HG03469 (cell line): ENCODE results near the gene PPRC1.
A peak's percentile ranks its signal among the peaks of the same experiment; 100 is the strongest.

Experiments
- ATAC-seq: cut with Tn5 transposase; IDR thresholded peaks from one replicate; pipeline ENCODE4 v1.9.1; 2021; ENCODE audit warnings: mild to moderate bottlenecking, moderate library complexity, moderate number of reproducible peaks; ENCODE audit not compliant: unreplicated experiment

PPRC1 gene

GRCh38 chr10:102147561-102147960 is 14.7 kb downstream of the PPRC1 start:
- no peak for ATAC-seq

DNA sequence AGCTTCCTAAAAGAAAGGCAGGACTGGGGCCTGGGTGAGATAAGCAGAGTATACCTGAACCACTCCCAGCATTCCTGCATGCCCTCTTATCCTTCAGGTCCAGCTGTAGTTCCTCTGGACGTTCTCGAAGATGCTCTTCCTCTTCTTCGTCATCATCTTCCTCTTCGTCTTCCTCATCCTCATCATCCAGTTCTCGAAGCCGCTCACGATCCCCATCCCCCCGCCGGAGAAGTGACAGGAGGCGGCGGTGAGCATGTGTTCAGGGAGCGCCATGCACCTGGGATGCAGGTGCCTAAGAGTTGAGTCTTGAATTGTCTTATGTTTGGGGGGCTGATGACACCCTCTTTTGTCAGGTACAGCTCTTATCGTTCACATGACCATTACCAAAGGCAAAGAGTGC is 15.4 kb downstream of the PPRC1 start:
- no peak for ATAC-seq

DNA sequence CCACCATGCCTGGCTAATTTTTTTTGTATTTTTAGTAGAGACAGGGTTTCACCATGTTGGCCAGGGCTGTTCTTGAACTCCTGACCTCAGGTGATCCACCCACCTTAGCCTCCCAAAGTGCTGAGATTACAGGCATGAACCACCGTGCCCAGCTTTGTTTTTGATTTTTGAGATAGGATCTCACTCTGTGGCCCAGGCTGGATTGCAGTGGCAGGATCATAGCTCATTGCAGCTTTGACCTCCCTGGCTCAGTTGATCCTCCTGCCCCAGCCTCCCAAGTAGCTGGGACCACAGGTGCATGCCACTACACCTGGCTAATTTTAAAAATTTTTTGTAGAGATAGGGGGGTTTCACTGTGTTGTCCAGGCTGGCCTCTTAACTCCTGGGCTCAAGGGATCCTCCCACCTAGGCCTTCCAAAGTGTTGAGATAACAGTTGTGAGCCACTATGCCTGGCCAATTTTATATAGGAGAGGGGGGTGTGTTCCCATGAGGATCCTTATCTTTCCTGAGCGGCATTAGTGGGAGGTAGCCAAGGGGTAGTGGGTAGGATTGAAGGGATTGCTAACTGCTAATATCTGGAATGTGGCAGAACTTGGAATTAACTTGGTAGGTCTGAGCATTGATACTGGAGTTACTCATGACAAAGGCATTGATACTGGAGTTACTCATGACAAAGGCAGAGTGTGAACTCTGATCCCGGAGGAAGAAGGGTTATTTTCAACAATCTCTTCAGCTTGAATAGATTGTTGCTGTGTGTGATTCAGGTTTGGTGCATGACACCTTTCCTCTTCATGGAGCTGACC is 18.3 kb downstream of the PPRC1 start:
- ATAC-seq: no peak

GRCh38 chr10:102151774-102152544 is 19.1 kb downstream of the PPRC1 start, which contains the start of gene NOLC1:
Gene NOLC1, plus strand, starts transcription at chr10:102152389. Its CDS starts 22 bp downstream, at chr10:102152411.
- ATAC-seq: peak; percentile 78

DNA sequence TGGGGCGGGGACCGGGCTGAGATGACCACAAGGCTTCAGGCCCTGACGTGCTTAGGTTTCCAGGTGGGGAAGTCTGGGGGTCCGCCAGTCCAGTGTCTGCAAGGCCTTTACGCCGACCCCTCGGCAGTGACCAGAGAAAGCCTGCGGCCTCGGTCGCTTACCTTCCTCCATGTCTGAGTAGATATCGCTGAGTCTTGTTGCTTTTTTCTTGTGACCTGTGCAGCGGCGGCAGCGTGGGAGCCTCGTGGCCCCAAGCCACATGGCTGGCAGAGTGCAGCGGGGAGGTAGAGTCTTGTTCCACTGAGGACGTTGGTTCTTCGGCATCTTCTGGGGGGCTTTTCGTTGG is 19.7 kb downstream of the PPRC1 start:
- peak; percentile 9 for ATAC-seq

DNA sequence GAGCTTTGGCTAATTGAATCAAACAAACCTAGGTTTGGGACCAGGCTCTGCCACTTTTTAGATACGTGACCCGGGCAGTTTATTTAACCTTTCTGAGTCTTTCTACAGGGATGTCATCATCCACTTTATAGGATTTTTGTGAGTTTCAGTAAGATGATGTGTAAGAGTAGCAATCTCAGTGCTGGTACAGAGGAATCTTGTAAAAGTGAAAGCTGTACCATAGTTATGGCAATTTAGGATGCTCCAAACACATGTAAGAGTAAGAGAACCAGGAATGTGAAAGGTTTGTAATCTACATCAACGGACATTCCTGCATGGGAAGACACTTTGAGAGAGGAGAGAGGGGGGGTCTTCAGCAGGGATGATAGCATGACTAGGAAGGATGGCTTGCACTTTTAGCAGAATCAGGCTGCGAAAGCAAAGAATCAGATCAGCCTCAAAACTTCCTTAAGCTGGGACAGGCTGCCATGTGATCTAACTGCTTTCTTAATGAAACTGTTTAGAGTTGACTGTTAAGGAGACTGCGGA is 20.3 kb downstream of the PPRC1 start:
- no peak for ATAC-seq

DNA sequence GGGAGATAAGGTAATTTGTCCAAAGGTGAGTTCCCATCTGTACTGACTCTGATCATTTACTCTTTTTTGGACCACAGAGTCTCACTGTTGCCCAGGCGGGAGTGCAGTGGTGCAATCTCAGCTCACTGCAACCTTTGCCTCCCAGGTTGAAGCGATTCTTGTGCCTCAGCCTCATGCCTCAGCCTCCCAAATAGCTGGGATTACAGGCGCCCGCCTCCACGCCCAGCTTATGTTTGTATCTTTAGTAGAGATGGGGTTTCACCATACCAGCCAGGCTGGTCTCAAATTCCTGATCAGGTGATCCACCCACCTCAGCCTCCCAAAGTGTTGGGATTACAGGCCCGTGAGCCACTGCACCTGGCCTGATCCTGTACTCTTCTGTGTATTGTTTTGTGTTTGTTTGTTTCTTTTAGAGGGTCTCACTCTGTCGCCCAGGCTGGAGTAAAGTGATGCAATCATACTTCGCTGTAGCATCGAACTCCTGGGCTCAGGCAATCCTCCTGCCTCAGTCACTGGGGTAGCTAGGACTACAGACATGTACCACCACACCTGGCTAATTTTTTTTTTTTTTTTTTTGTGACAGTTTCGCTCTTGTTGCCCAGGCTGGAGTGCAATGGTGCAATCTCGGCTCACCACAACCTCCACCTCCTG is 21.8 kb downstream of the PPRC1 start:
- ATAC-seq: no peak

DNA sequence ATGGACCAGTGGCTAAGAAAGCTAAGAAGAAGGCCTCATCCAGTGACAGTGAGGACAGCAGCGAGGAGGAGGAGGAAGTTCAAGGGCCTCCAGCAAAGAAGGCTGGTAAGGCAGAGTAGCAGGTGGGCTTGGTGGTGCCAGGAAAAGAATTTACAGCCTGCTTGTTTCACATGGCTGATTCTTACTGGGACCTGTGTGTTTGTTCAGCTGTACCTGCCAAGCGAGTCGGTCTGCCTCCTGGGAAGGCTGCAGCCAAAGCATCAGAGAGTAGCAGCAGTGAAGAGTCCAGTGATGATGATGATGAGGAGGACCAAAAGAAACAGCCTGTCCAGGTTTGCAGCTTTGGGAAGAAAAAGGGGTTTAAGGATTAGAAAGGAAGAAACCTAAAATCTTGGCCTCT is 24.4 kb downstream of the PPRC1 start:
- no peak for ATAC-seq

- ATAC-seq: no peak
Observed at GRCh38 chr10:102159051-102159597, 26.3 kb downstream of the PPRC1 start.

DNA sequence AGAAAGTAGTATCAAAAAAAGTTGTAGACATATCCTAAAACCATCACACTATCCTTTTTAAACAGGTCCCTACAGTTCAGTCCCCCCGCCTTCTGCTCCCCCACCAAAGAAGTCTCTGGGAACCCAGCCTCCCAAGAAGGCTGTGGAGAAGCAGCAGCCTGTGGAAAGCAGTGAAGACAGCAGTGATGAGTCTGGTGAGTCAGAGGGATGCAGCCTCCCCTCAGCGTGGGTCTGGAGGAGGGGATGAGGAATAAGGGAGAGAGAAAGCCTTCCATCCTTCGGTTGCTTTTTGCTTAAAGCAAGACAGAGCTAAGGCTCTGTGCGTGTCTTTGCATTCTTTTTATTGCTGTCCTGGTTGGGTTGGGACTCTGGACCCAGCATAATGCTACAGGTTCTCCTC is 27.0 kb downstream of the PPRC1 start:
- no peak for ATAC-seq

DNA sequence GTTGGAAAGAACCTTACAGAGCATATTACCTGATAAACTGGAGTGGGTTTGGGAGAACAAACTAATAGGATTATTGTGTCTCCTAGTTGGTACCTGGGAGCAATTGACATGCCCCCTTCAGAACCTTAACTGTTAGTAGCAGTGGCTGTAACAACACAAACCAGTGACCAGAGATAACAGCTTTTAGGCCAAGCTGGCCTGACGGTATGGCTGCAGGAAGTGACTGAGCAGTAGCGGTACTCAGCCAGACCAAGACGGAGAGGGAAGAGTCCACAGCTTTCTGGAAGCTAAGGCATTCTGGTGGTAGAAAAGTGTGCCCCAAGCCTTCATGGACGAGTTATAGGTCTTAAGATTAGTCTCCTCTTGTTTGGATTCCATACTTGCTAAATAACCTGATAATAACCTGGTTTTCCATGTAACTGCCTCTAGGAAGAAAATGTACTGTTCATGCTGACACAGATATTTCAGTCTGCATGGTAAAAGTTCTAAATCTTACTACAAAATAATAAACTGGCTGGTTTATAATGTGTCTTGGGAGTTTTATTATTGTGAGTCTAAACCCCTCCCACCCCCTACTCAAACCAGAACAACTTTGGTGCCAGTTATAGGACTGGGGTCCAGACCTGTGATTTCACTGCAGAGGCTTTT is 30.6 kb downstream of the PPRC1 start:
- ATAC-seq: no peak

DNA sequence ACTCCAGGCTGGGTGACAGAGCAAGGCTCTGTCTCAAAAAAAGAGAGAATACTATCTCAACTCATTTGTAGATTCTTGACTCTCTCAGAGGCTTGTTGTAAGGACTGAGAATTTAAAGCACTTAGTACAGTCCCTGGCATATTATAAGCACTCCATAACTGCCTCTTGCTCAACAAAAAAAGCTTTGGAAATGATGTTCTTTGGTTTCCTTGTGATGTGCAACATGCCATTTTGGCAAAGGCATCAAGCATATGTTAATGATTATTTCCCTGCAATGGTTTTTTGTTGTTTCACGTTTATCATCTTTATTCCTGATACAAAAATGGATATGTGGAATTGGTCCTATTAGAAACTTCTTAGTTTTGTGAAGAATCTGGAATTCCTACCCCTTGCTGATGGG is 35.0 kb downstream of the PPRC1 start:
- ATAC-seq: no peak

DNA sequence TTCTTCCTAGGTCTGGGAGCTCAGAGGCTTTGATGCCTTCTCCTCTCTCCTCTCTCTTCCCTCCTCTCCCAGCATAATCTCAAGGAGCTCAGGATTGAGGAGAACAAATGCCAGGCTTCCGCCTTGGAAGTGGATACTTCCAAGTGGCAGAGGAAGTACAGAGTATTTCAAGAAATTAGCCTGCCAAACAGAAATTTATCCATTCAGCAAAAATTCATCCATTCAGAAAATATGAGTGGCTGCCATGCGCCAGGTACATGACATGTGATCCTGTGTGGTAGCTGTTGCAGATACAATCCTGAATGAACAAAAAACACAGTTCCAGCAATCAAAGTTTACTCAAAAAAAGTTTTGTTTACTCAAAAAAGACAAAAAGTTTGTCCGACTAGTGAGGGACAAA is 37.8 kb downstream of the PPRC1 start:
- no peak for ATAC-seq

DNA sequence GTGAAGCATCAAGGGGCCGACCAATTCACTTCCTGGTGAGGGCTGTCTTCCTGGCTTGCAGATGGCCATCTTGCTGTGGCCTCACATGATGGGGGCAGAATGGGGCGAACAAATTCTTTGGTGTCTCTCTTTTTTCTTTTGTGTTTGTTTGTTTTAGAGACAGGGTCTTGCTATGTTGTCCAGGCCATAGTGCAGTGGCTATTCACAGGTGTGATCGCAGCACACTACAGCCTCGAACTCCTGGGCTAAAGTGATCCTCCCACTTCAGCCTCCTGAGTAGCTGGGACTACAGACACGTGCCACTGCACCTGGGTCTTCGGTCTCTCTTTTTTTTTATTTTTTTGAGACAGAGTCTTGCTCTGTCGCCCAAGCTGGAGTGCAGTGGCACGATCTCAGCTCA is 39.4 kb downstream of the PPRC1 start:
- no peak for ATAC-seq

DNA sequence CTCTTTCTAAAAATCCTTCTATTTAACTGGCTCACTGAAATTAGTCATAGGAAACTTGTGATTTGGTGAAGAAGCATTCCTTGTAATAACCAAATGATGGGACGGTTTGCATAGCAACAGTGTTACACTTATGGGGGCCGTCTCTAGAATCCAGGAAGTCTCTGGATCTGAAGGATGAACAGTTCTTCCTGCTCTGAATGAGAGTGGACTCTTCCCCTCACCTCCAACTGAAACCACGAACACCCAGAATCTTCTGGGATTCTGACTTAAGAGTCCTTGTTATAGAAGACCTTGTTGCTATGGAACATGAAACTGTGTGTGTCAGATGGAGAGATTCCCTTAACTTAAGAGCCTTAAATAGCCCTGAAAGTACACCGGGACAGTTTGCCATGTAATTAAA is 42.6 kb downstream of the PPRC1 start:
- ATAC-seq: no peak

DNA sequence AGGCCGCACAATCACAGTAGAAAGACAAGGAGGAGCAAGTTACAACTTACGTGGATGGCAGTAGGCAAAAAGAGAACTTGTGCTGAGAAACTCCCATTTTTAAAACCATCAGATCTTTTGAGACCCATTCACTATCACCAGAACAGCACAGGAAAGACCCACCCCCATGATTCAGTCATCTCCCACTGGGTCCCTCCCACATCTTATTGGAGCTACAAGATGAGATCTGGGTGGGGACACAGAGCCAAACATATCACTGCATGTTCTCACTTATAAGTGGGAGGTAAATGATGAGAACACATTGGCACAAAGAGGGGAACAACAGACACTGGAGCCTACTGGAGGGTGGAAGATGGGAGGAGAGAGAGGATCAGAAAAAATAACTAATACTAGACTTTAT is 51.8 kb downstream of the PPRC1 start:
- ATAC-seq: no peak

DNA sequence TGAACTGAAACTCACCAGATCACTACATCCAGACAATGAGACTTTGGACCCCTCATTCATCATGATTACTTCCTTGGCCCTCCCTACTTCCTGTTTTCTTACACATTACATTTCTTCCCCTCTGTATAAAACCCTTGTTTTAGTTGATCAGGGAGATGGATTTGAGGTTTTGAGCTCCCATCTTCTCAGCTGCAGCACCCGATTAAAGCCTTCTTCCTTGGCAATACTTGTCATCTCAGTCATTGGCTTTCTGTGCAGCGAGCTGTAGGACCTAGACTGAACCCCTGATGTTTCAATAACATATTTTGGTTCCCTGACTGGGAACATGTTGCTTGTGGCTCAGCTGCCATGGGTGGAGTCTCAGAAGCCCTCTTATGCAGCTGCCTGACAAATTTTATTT is 52.4 kb downstream of the PPRC1 start:
- no peak for ATAC-seq

DNA sequence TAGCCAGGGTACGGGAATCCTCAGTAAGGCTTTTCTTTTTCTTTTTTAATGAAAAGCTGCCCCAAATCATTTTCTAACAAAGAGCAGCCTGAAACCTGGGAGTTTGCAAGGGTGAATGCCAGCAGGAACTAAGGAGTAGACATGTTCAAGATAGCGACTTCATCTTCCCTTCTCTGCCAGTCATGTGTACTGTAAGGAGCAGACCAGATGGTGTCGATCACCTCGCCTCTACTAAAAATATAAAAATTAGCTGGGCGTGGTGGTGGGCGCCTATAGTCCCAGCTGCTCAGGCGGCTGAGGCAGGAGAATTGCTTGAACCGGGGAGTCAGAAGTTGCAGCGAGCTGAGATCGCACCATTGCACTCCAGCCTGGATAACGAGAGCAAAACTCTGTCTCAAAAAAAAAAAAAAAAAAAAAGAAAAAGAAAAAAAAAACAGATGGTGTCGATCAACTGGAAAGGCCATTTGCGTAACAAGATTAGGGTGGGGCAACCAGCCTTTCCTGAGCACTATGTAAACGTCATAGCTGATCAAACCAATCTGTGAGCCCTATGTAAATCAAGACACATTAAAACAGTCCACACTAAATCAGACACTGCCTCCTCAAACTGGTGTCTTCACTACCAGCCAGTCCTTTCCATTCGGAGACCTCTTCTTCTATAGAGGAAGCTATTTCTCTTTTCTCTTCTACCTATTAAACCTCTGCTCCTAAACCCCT is 53.1 kb downstream of the PPRC1 start:
- no peak for ATAC-seq

DNA sequence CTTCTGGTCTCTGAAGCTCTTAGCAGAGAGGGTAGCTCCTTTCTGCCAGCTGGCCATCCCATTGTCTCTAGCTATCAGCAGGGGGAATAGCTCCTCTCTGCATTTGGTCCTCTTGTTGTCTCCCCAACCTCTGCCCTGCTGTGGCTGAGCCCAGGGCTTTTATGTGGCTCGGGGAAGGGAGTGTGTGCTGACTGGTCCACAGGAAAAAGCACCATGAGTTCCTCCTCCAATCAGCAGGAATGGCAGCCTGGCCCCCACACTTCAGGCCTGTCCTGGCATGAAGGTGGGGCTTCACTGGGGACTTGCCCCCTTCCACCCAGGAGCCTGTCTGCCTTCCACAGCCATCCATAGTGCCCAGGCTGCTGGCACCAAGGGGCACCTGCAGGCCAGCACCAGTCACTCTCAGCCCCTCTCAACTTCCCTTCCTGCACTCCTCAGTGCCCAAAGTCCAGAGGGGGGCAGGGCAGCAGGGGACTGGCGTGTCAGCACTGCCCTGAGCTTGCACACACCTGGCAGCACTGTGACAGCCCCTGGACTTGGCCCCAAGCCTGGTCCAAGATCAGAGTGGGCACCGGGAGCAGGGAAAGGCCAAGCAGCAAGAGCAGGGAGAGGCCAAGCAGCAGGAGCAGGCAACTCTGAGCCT is 55.6 kb downstream of the PPRC1 start:
- ATAC-seq: no peak
